GM19023 (cell line): ENCODE data around the gene FOXC2.

ENCODE experiments used
- ATAC-seq: cut with Tn5 transposase; IDR thresholded peaks from one replicate; pipeline ENCODE4 v1.9.1; 2021; ENCODE audit warnings: mild to moderate bottlenecking, moderate library complexity; ENCODE audit not compliant: unreplicated experiment

Gene FOXC2

GRCh38 chr16:86532526-86532815 lies 34.2 kb upstream of the FOXC2 start:
- ATAC-seq, result no peak

GRCh38 chr16:86533076-86533475 lies 33.6 kb upstream of the FOXC2 start:
- ATAC-seq, result no peak

- ATAC-seq, result no peak
Observed at GRCh38 chr16:86533767-86534351, 32.8 kb upstream of the FOXC2 start.

- no peak for ATAC-seq
Observed at GRCh38 chr16:86534779-86535615, 31.6 kb upstream of the FOXC2 start.

GRCh38 chr16:86536621-86537020 lies 30.0 kb upstream of the FOXC2 start:
- no peak for ATAC-seq

GRCh38 chr16:86537486-86537885 lies 29.1 kb upstream of the FOXC2 start:
- ATAC-seq, result no peak

- no peak for ATAC-seq
Observed at GRCh38 chr16:86538196-86538780, 28.3 kb upstream of the FOXC2 start.

GRCh38 chr16:86540894-86541293 lies 25.7 kb upstream of the FOXC2 start:
- no peak for ATAC-seq

GRCh38 chr16:86541560-86541959 lies 25.1 kb upstream of the FOXC2 start:
- ATAC-seq, result no peak

- no peak for ATAC-seq
Observed at GRCh38 chr16:86542756-86543750, 23.6 kb upstream of the FOXC2 start.

GRCh38 chr16:86545481-86545880 lies 21.1 kb upstream of the FOXC2 start:
- ATAC-seq, result no peak

- no peak for ATAC-seq
Observed at GRCh38 chr16:86545954-86546637, 20.5 kb upstream of the FOXC2 start.

GRCh38 chr16:86546638-86547013 lies 20.0 kb upstream of the FOXC2 start:
- no peak for ATAC-seq

GRCh38 chr16:86547286-86547685 lies 19.3 kb upstream of the FOXC2 start:
- ATAC-seq, result no peak

- no peak for ATAC-seq
Observed at GRCh38 chr16:86549076-86549892, 17.3 kb upstream of the FOXC2 start.

- no peak for ATAC-seq
Observed at GRCh38 chr16:86549893-86550190, 16.8 kb upstream of the FOXC2 start.

- no peak for ATAC-seq
Observed at GRCh38 chr16:86550281-86550680, 16.3 kb upstream of the FOXC2 start.

GRCh38 chr16:86553356-86553755 lies 13.3 kb upstream of the FOXC2 start:
- no peak for ATAC-seq

GRCh38 chr16:86554599-86554916 lies 12.1 kb upstream of the FOXC2 start:
- no peak for ATAC-seq
